SIG-M5 (cell line): ENCODE data around the gene KRT3.

Source experiments
- DNase-seq: peaks from one replicate; lab custom pipeline; 2025; lab: John Stamatoyannopoulos, UW

The KRT3 gene

DNA sequence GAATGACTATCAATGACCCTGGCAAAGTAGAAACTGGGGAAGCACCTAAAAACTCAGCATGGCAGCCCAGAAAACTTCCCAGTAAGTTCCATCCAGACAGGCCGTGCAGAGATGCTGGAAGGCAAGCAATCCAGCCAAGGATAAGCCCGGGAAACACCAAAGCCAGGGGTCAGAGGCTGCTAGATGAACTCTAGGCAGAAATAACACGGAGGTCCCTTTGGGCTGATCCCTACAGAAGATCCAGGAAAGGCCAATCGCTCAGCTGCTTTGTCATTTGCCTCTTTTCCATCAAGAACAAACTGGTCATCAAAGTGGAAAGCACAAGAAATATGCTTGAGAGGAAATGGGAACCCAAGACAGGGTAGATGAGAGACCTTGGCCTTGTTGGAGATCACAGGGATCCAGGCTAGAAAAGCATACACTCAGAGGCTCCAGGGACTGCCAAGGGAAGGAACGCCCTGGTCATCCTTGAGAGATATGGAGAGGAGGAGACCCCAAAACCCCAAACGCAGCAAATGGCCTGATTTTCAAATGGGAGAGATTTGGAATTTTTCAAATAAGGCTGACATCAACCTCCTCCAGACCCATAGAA lies 31.7 kb upstream of the KRT3 start:
- no peak for DNase-seq

DNA sequence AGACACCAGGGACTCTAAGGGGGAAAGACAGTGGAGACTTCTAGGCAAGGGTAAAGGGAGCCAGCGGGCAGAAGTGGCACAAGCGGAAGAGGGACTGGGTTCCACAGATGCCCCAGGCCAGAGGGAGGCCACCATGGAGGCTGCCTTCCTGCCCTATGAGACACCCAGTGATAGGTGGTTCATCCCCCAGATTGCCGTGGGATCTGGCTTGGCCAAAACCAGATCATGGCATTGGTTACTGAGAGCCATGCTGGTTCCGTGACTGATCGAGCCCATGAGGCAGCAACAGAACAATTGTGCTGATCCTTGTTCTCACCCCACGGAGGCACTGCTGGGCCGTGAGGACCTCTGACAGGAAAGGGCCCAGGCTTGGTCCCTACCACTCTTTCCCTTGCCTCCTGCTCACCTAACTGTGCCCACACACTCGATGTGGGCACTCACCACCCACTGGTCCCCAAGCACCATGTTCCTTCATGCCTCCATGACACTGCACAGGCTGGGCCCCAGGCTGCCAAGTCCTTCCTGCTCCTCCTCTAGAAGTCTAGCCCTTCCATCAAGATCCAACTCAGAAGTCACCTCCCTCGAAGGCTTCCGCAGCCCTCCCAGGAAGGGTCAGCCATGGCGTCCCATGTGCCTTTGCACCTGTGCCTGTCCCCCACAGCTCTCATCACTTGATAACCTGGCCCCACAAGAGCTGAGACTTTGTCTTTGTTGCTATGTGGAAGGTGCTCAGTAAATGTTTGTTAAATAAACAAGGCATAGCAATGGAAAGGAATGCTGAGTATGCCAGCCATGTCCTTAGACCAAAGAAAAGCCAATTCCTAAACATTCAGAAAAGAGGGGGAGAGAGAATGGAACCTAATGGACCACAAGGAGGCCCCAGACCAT lies 30.9 kb upstream of the KRT3 start:
- no peak for DNase-seq

DNA sequence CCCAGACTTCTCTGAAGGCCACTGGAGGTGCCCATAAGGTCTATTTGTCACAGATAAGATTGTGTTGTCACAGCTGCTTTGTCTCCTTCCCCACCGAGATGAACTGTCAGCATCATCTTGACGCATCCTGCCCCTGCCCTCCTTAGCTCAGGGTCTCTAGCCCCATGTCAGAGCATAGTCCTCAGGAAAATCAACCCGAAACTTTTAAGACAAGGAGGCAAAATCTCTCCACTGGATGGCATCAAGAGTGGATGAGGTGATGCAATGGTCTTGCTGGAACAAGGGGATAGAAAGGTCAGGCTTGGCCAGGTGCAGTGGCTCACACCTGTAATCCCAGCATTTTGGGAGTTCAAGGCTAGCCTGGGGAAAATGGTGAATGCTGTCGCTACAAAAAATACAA lies 30.0 kb upstream of the KRT3 start:
- no peak for DNase-seq

DNA sequence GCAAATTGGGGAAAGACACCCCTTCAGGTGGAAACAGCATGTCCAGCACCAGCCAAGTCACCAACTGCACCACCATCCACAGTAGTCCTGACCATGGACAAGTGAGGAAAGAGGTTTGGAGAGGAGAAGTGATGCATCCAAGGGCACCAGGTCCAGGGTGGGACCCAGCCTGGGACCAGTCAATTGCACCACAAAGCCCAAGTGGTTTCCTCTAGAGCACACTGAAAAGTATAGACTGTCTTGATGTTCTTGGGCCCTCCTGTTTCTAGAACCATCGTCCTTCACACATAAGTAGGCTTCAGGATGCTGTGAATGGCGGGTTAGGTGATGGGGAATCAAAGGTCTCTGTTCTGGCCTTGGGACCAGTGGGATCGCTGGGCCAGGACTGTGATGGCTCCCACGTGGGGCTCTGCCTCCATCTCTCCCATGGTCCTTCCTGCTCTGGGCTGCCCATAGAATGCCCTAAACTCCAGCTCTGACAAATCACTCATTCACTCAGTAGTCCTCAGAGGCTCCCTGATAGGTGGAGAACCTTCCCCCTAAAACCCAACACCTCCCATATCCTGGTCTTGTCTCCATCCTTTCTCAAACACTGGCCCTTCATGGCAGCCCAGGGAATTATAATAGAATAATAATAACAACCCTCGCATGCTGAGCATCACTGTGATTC lies 29.0 kb upstream of the KRT3 start:
- no peak for DNase-seq

DNA sequence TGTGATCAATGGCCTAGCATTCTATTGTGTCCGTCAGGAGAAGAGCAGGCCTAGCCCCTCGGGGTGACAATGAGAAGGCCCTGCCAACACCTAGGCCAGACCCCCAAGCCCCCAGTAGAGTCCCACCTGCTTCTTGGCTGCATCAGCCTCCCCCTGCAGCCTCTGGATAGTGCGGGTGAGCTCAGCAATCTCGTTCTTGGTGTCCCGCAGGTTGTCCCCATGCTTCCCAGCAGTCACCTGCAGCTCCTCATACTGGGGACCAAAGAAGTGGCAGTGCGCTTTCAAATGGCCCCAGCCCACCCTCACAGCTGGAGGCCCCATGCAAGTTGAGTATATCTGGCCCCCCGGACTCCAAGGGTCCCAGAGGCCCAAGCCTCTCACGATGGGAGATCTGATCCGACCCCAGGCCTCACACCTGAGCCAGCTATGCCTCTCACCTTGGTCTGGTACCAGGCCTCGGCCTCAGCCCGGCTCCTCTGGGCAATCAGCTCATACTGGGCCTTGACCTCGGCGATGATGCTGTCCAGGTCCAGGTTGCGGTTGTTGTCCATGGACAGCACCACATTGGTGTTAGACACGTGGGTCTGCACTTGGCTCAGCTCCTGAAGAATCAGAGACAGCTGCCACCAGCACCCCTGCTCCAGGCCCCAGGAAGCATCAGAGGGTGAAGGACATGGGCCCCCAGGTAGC lies 28.0 kb upstream of the KRT3 start:
- DNase-seq, result no peak

DNA sequence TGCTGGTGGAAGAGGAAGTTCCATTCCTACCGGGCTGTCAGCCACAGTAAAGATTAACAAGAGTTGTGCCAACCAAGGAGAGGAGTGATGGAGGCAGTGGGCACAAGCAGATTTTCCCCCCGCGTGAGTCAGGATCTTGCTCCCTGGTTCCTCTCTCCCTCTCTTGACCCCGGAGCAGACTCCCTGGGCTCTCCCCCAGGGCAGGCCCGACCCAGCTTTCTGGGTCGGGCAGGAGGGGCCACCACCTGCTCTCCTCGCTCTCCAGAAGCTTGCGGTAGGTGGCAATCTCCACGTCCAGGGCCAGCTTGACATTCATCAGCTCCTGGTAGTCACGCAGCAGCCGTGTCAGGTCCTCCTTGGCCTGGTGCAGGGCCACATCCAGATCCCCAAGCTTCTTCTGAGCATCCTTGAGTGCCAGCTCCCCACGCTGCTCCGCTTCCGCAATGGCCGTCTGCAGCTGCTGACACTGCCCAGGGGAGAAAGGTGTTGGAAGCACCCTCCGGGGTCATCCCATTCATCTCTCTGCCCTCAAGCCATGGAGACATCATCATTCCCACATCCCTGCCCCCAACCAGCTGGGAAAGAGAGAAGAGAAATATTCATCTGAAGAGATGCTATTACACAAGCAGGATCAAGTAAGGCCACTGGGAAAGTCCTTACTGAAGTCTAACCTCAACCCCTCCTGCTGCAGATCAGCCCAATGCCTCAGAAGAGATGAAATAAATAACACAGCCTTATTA lies 27.0 kb upstream of the KRT3 start:
- no peak for DNase-seq

DNA sequence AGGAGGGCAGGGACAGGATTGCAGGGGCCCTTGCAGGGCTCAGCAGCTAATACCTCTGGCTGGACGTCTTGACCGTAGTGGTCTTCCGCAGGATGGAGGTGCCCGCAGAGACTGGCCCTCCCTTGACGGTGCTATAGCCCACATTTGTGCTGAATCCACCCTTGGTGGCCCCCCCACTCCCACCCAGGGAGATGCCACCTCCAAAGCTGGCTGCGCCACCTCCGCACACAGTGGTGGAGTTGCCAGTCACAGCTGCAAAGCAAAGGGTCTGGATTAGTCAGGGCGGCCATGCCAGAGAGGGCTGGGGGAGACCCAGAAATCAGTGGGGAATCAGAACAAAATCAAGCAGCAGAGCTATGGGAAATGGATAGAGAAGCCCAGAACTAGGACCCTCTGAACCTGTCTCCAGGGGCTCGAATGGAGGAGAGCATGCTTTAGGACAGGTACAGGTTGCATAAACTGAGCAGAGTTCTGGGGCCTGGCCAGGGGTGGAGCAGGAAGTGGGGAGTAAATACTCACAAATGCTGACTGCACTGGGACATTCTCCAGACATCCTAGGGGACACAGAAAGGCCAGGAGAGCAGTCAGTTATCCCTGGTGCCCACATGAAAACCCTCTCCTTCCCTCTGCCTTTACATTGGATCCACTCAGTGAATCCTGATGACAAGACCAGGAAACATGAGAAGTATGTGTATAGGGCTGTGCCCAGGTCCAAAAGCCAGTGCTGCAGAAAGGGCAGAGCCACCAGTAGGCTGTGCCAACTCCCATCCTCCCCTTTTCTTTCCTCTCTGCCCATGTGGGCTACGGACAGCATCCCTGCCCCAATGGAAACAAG lies 26.1 kb upstream of the KRT3 start:
- DNase-seq, result no peak

DNA sequence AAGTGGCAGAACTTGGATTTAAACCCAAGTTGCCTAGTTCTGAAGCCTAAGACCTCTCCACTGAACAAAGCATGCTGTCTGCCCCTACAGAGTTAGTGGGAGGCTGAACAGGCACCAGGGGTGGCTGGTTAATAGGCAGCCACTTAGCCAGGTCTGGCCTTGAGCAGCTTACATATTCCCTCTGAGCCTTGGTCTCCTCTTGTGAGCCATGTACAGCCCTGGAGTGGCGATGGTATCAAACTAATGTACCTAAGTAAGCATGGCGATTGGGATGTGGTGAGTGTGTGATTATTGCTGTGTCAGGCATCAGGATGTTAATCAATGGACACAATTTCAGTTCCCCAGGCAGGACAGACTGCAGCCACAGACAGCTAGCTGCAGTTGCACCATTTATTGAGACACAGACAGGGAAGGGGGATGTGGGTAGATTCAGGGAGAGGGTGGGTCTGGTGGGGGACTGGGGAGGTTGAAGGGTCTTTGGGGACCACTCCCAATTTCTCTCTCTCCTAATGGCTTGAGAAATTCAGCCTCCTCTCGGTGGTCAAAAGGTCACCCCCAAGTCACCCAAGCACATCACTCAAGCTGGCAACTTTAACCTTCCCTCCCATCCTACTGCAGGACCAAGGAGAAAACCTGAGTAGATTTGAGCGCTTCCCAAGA lies 25.3 kb upstream of the KRT3 start:
- DNase-seq, result no peak

DNA sequence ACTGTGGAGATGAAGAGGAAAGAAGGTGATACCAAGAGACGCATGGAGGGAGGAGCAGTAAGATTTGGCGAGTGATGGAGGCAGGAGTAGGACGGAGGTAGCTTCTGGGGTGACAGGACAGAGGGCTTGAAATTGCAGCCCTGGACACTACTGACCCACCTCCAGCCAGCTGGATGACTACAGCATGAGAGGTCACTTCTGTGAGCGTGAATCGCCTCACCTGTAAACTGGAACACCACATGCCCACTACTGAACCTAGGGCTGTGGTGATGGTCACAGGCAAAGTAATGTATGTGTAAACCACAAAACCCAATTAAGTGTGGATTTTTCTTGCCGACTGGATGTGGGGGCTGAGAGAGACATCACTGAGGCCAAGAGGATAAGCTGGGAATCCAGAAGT lies 24.6 kb upstream of the KRT3 start:
- DNase-seq, result no peak

DNA sequence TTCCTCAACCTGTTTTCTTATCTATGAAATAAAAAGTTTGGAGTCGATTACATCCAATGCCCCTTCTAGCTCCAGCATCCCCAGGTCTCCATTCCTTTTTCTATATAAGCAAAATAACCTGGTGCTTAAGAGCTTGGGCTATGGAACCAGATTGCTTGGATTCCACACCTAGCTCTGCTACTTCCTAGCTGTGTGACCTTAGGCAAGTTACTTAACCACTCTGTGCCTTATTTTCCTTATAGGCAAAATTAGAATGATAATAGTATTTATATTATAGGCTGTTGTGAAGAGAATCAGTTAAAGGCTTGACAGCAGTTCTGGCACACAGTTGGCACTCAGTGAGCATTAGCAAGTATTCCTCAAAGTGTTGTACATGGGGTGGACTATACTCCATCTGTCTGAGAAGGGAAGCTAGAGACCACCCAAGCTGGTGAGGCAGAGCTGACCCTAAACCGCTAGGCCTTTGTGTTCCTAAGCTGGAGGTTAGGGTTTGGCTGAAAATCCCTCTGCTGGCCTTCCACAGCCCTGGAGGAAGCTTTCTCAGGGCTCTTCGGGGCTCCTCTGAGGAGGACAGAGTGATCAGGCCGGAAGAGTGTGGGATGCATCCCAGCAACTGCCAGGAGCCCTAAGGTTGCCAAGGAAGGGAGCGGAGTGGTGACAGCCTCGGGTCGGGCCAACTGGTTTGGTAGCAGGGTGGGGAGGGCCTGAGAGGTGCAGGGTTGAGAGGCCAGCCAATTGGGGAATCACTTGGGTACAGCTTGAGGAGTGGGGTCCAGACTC lies 24.0 kb upstream of the KRT3 start:
- DNase-seq, result no peak

DNA sequence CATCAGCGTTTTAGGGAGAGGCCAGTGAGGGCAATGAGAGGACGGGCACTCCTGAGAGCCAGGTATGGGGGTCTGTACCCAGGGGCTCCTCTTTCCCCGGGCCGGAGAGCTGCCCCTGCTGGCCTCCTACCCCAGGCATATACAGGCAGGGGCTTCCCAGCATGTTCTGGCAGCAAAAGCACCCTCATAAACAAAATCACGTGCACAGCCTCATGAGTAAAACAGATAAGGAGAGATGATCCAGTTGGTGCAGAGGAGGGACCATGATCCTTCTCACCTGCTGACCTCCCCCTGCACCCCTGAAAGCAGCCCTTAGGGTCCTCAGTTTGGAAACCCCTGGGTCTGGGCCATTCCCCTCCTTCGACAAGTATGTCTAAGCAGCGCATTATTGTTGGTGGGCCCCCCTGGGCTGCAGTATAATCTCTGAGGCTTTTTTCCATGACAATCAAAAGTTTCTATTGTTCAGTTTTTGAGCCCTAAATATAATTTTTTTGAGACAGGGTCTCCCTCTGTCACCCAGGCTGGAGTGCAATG lies 23.0 kb upstream of the KRT3 start:
- DNase-seq, result no peak

DNA sequence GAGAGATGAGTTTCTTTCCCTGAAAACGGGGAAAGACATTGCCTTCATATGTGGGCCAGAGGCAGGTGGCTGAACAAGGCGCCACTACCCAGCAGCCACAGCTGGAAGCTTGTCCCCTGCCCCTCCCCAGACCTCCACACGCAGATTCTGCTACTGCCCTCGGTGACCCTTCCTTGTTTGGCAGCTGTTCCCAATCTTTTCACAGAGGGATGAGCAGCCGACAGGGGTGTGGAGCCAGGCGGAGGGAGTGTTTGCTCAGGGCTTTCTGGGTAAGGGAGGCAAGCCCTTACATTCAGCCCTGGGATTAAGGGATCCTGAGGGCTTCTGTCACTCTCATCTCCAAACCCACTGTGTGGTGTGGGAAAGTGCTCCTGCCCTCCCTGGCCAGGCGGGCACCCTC lies 22.5 kb upstream of the KRT3 start:
- DNase-seq, result no peak

DNA sequence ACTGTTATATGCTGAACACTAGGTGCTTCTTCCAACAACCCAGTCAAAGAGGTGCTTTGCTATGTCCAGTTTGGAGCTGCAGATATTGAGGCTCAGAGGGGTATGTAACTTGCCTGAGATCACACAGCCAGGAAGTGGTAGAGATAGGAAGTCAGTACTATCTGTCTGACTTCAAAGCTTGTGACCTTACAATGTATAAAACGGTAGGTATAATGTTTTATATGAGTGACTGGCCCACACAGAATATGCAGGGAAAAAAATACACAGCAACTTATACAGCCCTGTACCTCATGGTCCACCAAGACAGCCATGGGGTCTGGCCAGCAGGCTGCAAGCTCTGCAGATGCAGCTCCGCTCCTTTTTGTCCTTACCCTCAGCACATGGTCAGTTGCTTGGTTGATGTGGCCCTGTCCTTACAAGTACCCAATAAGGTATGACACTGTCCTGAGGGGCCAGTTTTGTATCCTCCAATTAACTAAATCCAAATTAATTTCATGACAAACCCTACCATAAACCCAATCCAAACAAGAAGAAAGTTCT lies 21.9 kb upstream of the KRT3 start:
- DNase-seq, result no peak

DNA sequence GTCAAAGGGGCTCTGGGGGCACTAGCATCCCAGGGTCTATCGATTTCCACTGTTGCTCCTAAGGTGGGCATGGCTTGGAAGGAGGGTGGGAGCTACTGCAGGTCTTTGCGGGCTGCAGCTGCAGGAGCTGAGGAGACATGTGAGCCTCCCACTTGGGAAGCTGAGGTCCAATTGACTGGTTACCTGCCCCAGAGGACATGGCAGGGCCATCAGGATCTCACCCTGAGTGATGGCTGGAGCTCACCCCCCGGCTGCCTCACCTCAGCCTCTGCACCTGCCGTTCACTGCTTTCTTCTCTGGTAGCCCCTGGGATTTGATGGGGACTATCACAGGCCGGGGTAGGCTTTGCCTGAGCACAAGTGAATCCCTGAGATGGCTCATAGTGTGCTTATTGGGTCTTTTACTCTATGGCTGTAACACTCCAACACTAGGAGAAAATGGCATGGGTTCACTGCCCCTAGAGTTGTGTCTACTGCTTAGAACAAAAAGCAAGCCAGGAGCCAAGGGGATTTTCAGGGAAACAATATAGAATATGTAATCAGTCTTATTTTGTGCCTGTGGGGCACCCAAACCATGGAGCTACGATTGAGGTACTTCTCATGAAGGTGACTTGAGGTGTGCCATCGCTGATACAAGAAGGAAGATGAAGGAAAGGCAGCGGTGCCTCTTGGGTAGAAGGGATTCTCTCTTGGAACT lies 21.2 kb upstream of the KRT3 start:
- DNase-seq, result no peak

DNA sequence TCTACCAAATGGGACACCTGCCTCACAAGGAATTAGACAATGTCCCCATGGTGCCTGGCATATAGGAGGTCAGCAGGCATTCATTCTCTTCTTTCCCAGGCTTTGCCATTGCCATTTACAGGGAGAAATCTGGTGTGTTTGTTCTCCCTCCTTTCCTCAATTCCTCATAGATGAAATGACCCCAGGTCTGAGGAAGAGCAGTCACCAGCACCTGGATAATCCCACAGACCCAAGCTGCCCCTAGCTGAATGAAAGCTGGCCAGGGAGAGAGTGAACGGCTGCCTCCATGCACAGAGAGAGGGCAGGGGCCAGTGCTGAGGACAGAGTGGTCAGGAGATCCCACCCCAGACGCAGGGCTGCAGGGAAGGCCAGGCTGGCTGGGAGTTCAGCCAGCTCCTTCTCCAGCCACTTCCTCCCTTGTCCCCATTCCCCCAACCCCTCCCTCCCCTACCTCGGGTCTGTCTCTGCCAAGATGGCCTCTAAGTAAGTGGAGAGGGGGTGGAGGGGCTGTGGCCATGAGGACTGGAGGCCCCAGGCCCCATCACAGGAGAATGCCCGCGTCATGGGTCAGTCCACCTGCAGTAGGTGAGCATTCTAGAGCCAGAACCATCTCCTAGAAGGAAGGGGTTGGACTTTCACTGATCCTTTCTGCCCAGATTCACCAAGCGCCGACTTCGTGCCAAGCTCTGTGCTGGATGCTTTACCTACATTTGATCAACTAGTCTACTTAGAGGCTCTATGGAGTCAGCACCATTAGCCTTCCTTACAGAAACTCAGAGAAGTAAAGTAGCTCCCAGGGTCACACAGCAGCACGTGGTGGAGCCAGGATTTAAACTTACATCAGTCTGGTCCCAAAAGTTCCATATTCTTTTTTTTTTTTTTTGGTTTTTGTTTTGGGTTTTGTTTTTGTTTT lies 20.0 kb upstream of the KRT3 start:
- DNase-seq, result no peak

DNA sequence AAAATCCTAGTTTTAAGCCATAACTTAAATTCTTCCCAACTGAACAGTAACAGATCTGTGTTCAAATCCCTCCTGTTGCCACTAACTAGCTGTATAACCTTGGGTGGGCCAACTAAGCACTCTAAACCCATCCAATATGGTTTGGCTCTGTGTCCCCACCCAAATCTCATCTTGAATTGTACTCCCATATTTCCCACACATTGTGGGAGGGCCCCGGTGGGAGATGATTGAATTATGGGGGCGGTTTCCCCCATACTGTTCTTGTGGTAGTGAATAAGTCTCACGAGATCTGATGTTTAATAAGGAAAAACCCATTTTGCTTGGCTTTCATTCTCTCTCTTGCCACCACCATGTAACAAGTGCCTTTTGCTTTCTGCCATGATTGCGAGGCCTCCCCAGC lies 19.2 kb upstream of the KRT3 start:
- no peak for DNase-seq

DNA sequence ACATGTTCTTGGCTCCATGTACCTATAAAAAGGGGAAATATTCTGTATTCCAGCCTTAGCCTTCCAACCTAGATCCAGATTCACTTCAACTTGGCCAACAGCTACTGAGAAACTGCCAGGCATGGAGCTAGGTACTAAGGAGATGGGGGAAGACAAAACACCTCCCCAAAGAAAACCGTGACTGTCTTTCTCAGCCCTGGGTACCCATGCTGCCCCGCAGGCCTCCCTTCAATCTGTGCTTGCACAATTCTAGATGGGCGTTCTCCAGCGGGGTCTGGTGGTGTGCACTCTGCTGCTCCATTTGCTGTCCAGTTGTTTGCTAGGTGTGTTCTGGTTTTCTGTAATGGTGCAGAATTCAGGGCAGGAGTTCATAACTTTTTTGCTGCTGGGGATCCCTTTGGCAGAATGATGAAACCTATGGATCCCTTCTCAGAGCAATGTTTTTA lies 18.8 kb upstream of the KRT3 start:
- DNase-seq, result no peak
